ENCODE data around the gene GRIK5.

GRIK5 gene

GRCh38 chr19:42099336-42099925 is 29.4 kb upstream of the GRIK5 start (continued):
- TF ChIP-seq, protein P1, sequence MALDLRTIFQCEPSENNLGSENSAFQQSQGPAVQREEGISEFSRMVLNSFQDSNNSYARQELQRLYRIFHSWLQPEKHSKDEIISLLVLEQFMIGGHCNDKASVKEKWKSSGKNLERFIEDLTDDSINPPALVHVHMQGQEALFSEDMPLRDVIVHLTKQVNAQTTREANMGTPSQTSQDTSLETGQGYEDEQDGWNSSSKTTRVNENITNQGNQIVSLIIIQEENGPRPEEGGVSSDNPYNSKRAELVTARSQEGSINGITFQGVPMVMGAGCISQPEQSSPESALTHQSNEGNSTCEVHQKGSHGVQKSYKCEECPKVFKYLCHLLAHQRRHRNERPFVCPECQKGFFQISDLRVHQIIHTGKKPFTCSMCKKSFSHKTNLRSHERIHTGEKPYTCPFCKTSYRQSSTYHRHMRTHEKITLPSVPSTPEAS (tag by site-specific recombination; IDR thresholded peaks at IDR 0.05) = no peak

GRCh38 chr19:42098781-42099180 is 28.8 kb upstream of the GRIK5 start:
- H3K4me3 ChIP-seq (ENCODE audit: low read depth, low read length) = no peak overlapping the region
- H3K9me3 ChIP-seq (ENCODE audit: control insufficient read depth, insufficient read depth, low read depth, low read length) = no peaks in the 10 kb centered on the region; the same call in 1 of the 2 replicates
- no peak for TF ChIP-seq HIC1 (tag by site-specific recombination; IDR thresholded peaks at IDR 0.05)
- TF ChIP-seq PRDM10 (tag by site-specific recombination; IDR thresholded peaks at IDR 0.05) = no peak
- no peak for TF ChIP-seq ZNF433 (tag by site-specific recombination; IDR thresholded peaks at IDR 0.05; ENCODE audit: low read depth)
- TF ChIP-seq KLF10 (tag by site-specific recombination; IDR thresholded peaks at IDR 0.05) = no peak
- TF ChIP-seq, protein P2, sequence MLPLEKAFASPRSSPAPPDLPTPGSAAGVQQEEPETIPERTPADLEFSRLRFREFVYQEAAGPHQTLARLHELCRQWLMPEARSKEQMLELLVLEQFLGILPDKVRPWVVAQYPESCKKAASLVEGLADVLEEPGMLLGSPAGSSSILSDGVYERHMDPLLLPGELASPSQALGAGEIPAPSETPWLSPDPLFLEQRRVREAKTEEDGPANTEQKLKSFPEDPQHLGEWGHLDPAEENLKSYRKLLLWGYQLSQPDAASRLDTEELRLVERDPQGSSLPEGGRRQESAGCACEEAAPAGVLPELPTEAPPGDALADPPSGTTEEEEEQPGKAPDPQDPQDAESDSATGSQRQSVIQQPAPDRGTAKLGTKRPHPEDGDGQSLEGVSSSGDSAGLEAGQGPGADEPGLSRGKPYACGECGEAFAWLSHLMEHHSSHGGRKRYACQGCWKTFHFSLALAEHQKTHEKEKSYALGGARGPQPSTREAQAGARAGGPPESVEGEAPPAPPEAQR (tag by site-specific recombination; IDR thresholded peaks at IDR 0.05) = no peak
- TF ChIP-seq, protein P3, sequence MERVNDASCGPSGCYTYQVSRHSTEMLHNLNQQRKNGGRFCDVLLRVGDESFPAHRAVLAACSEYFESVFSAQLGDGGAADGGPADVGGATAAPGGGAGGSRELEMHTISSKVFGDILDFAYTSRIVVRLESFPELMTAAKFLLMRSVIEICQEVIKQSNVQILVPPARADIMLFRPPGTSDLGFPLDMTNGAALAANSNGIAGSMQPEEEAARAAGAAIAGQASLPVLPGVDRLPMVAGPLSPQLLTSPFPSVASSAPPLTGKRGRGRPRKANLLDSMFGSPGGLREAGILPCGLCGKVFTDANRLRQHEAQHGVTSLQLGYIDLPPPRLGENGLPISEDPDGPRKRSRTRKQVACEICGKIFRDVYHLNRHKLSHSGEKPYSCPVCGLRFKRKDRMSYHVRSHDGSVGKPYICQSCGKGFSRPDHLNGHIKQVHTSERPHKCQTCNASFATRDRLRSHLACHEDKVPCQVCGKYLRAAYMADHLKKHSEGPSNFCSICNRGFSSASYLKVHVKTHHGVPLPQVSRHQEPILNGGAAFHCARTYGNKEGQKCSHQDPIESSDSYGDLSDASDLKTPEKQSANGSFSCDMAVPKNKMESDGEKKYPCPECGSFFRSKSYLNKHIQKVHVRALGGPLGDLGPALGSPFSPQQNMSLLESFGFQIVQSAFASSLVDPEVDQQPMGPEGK (tag by site-specific recombination; IDR thresholded peaks at IDR 0.05) = no peak
- no peak overlapping the region for H3K27ac ChIP-seq (ENCODE audit: extremely low read depth, low read depth, low read length)
- H3K36me3 ChIP-seq (ENCODE audit: control insufficient read depth in 2 of 2, insufficient read depth in 1 of 2, low read length in 2 of 2) = no peaks in the 10 kb centered on the region; a peak in 1 of 3 replicates
- ChIA-PET POLR2A (no interaction called here), CTCF (interaction anchor here (0.5 to 3.7 kb wide), 6 partner anchors 10 to 351 kb away, joined by 3 to 37 read pairs (median 6); no protein-coding TSS in a partner anchor)
- no peaks in the 10 kb centered on the region for H3K4me1 ChIP-seq (ENCODE audit: control insufficient read depth, insufficient read depth, low read length)

GRCh38 chr19:42097461-42097860 is 27.5 kb upstream of the GRIK5 start:
- no peak for TF ChIP-seq ZNF341 (tag by site-specific recombination; IDR thresholded peaks at IDR 0.05; ENCODE audit: low read depth)
- no peak for TF ChIP-seq ZBTB10 (tag by site-specific recombination; IDR thresholded peaks at IDR 0.05)
- no peak for TF ChIP-seq ZNF274 (IDR thresholded peaks at IDR 0.05; ENCODE audit: low read length)
- TF ChIP-seq ZNF274 (tag by site-specific recombination; IDR thresholded peaks at IDR 0.05; ENCODE audit: borderline replicate concordance) = no peak
- TF ChIP-seq ZNF311 (tag by site-specific recombination; IDR thresholded peaks at IDR 0.05; ENCODE audit: borderline replicate concordance) = no peak
- TF ChIP-seq ZNF350 (tag by site-specific recombination; IDR thresholded peaks at IDR 0.05) = no peak
- TF ChIP-seq TCF7L2 (IDR thresholded peaks at IDR 0.05; ENCODE audit: borderline replicate concordance, low read depth, low read length) = no peak
- no peak for TF ChIP-seq ZNF184 (tag by site-specific recombination; IDR thresholded peaks at IDR 0.05)
- TF ChIP-seq KLF16 (tag by site-specific recombination; IDR thresholded peaks at IDR 0.05) = no peak
- ChIA-PET CTCF (interaction anchor here (0.6 to 3.7 kb wide), 8 partner anchors 12 to 341 kb away, joined by 3 to 37 read pairs (median 4); no protein-coding TSS in a partner anchor), POLR2A (interaction anchor here (0.7 kb wide), 1 partner anchor 195 kb away, joined by 4 read pairs; no protein-coding TSS in a partner anchor)
- H3K36me3 ChIP-seq (ENCODE audit: control insufficient read depth in 2 of 2, insufficient read depth in 1 of 2, low read length in 2 of 2) = no peaks in the 10 kb centered on the region; a peak in 1 of 3 replicates
- H3K4me3 ChIP-seq (ENCODE audit: low read depth, low read length) = no peak overlapping the region
- no peaks in the 10 kb centered on the region for H3K9me3 ChIP-seq (ENCODE audit: control insufficient read depth, insufficient read depth, low read depth, low read length)
- H3K4me1 ChIP-seq (ENCODE audit: control insufficient read depth, insufficient read depth, low read length) = no peaks in the 10 kb centered on the region
- no peak overlapping the region for H3K27ac ChIP-seq (ENCODE audit: extremely low read depth, low read depth, low read length)
